ENCODE measurements around the gene C1orf87. TPM values are rescaled to one million over a fixed set of nuclear protein-coding genes. Genes with fewer than 3 reads are reported as not detected.

C1orf87 gene
- not detected in 2 replicates for total RNA-seq

DNA sequence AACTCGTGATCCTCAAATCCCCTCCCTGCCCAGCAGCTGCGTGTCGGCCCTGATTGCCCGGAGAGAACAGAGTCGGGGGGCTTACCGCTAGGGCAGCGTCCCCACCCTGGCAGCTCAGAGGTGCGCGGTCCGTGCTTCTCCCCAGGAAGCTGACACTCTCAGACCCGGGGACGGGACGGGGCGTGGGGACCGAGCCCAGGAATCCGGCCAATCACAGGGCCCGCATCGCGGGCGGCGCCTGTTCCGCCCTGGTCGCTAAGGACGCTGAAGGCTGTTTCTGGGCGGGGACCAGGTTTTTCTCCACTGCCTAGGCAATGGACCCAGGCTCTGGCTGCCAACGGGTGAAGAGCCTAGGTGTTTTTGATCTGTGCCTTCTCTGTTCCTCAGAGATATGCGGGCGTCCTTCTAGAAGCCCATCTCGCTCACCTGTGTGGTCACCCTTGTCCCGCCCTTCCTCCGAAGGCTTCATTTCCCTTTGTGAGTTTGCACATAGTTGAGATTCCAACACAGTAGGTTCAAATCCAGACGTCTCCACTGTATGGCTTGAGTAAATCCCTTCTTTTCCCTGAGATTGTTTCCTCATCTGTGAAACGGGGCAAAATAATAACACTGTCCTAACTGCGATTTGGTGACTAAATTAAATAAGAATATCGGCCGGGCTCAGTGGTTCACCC is at the start of gene C1orf87:
Gene C1orf87, minus strand, starts transcription at position 166 of the 674 bp plus-strand sequence. CDS start 1,127 bp downstream, outside the sequence.

Other genes with a start within 250 kb of the C1orf87 start
- gene CYP2J2, start 147.0 kb downstream of the C1orf87 start, total RNA-seq: 1.4 TPM in 1 of 2 replicates, not detected in the other

Measured in pericardium fibroblast (primary cell).